Upper lobe of left lung (tissue), 4 donors: Measurements from ENCODE around the gene WBP2.

ENCODE experiments used
- EP300 ChIP-seq, 4 donors: sonication (generic); formaldehyde crosslinking; IDR thresholded peaks; one replicate each; pipeline ENCODE4 v1.5.1; 2017; ENCODE audit warnings: antibody characterized with exemption in 4 of 4, control low read depth in 2 of 4
- POLR2A ChIP-seq, 4 donors: fragments of 450-650 bp; IDR thresholded peaks; one replicate each; pipeline ENCODE4 v1.5.1; 2016 to 2017; ENCODE audit warnings: antibody characterized with exemption in 4 of 4, mild to moderate bottlenecking in 2 of 4
- POLR2AphosphoS5 ChIP-seq, 2 donors: sonication (generic); formaldehyde crosslinking; IDR thresholded peaks; one replicate each; pipeline ENCODE4 v1.5.1; 2017; ENCODE audit warnings: antibody characterized with exemption in 2 of 2
- TF ChIP-seq, protein P1 (sequence below), 6 experiments: fragments of 450-650 bp in 4 of 6; fragments of 200-600 bp in 2 of 6; sonication (generic) in 2 of 6; IDR thresholded peaks; one replicate each; pipeline ENCODE4 v1.5.1; 2016 to 2019; ENCODE audit warnings: antibody characterized with exemption in 6 of 6

DNA sequence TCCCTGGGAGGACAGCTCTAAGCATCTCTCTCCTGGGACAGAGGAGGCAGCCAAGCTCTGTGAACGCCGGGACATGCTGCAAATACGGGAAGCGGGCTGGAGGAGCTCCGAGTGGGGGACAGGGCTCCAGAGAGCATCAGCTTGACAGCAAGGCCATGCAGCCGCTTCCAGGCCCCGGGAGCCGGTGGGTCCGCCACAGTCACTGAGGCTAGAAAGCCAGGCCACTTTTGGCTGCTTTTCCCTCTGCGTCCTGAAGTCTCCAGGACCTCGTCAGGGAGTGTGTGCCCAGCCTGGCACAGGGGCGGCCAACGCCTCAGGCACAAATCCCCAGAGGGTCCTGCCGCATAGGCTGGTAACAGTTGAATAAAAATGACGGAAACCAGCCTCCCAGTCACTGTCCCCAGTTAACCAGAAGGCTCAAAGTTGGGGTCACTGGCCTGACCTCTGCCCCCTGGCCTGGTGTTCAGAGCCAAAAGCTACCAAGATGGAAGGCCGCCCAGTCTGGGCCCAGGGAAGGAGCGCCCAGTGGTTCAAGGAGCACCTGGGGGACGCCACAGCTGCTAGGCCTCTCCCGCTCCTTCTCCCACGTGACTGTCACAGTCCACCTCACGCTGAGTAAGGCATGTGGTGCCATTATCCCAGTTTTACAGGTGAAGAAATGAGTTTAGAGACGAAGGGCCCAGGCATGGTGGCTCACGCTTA, 44.8 kb upstream of the WBP2 start:
- TF ChIP-seq, protein P1, sequence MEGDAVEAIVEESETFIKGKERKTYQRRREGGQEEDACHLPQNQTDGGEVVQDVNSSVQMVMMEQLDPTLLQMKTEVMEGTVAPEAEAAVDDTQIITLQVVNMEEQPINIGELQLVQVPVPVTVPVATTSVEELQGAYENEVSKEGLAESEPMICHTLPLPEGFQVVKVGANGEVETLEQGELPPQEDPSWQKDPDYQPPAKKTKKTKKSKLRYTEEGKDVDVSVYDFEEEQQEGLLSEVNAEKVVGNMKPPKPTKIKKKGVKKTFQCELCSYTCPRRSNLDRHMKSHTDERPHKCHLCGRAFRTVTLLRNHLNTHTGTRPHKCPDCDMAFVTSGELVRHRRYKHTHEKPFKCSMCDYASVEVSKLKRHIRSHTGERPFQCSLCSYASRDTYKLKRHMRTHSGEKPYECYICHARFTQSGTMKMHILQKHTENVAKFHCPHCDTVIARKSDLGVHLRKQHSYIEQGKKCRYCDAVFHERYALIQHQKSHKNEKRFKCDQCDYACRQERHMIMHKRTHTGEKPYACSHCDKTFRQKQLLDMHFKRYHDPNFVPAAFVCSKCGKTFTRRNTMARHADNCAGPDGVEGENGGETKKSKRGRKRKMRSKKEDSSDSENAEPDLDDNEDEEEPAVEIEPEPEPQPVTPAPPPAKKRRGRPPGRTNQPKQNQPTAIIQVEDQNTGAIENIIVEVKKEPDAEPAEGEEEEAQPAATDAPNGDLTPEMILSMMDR (IDR thresholded peaks at IDR 0.05): no peak
- TF ChIP-seq POLR2AphosphoS5 (IDR thresholded peaks at IDR 0.05): no peak
- no peak for TF ChIP-seq POLR2A (IDR thresholded peaks at IDR 0.05)
- TF ChIP-seq EP300 (IDR thresholded peaks at IDR 0.05): no peak
